HG03139 (cell line): Measurements from ENCODE around the gene ADH1C.
"Not testable (repeated sequence)": the region's sequence is repeated elsewhere in the genome, so short reads cannot be mapped to it uniquely, and the experiment has no call there.

Experiments
- ATAC-seq: cut with Tn5 transposase; IDR thresholded peaks from one replicate; pipeline ENCODE4 v1.9.1; 2021; ENCODE audit not compliant: unreplicated experiment

ADH1C gene

GRCh38 chr4:99352602-99353537 is at the start of gene ADH1C:
Gene ADH1C (minus strand): TSS chr4:99352746. CDS start chr4:99352675, 71 bp downstream.
- ATAC-seq = no peak

GRCh38 chr4:99400831-99401230 is 48.3 kb upstream of the ADH1C start:
- ATAC-seq = no peak

GRCh38 chr4:99399017-99399416 is 46.5 kb upstream of the ADH1C start:
- no peak for ATAC-seq

GRCh38 chr4:99395595-99396364 is 43.2 kb upstream of the ADH1C start:
- ATAC-seq = no peak

- ATAC-seq = no peak
These were observed 42.4 kb upstream of the ADH1C start for GRCh38 chr4:99394896-99395295.

GRCh38 chr4:99390055-99390454 is 37.5 kb upstream of the ADH1C start:
- no peak for ATAC-seq

- no peak for ATAC-seq
These were observed 37.1 kb upstream of the ADH1C start for GRCh38 chr4:99389606-99390005.

GRCh38 chr4:99383833-99384392 is 31.4 kb upstream of the ADH1C start:
- no peak for ATAC-seq

- no peak for ATAC-seq
These were observed 30.9 kb upstream of the ADH1C start for GRCh38 chr4:99383399-99383798.

GRCh38 chr4:99382745-99383360 is 30.3 kb upstream of the ADH1C start:
- ATAC-seq = no peak

- no peak for ATAC-seq
These were observed 29.1 kb upstream of the ADH1C start for GRCh38 chr4:99381588-99382175.

GRCh38 chr4:99379571-99379970 is 27.0 kb upstream of the ADH1C start:
- ATAC-seq = no peak

GRCh38 chr4:99378876-99379275 is 26.3 kb upstream of the ADH1C start:
- no peak for ATAC-seq

GRCh38 chr4:99377341-99377740 is 24.8 kb upstream of the ADH1C start:
- ATAC-seq = not testable (repeated sequence)

GRCh38 chr4:99372464-99372863 is 19.9 kb upstream of the ADH1C start:
- ATAC-seq = not testable (repeated sequence)

- ATAC-seq = not testable (repeated sequence)
These were observed 15.3 kb upstream of the ADH1C start for GRCh38 chr4:99367817-99368216.

- ATAC-seq = no peak
These were observed 13.9 kb upstream of the ADH1C start for GRCh38 chr4:99366491-99366890.

GRCh38 chr4:99362768-99363167 is 10.2 kb upstream of the ADH1C start:
- no peak for ATAC-seq

GRCh38 chr4:99361899-99362275 is 9.3 kb upstream of the ADH1C start:
- ATAC-seq = no peak

GRCh38 chr4:99361268-99361898 is 8.8 kb upstream of the ADH1C start:
- ATAC-seq = no peak
